Brain microvascular endothelial cell (primary cell): ENCODE results near the gene SPDEF.
A peak's percentile ranks its signal among the peaks of the same experiment; 100 is the strongest.

Source experiments
- DNase-seq: peaks from one replicate; pipeline ENCODE4 v3.0.0-alpha.2; 2020
- H3K27ac ChIP-seq: fragments of 250-450 bp; sonication (Bioruptor Pico); 2 replicates; pipeline ENCODE4 v1.5.1; 2020; ENCODE audit warnings: mild to moderate bottlenecking, moderate library complexity
- H3K27me3 ChIP-seq: fragments of 250-450 bp; sonication (Bioruptor Pico); replicated peaks from 2 replicates; pipeline ENCODE4 v1.5.1; 2020; ENCODE audit warnings: mild to moderate bottlenecking
- H3K36me3 ChIP-seq: fragments of 250-450 bp; sonication (Bioruptor Pico); replicated peaks from 2 replicates; pipeline ENCODE4 v1.5.1; 2020; ENCODE audit warnings: mild to moderate bottlenecking
- H3K4me3 ChIP-seq: 2 replicates; pipeline ENCODE4 v1.5.1; 2011; ENCODE audit warnings: low read depth, mild to moderate bottlenecking, control low read depth, low read length, moderate library complexity
- in situ Hi-C: cut with HindIII; loops from 2 replicates; pipeline ENCODE4 v1.10.0; 2017; ENCODE audit warnings: low sequenced_read_pairs, low pct_ligation_motif_present
- TF ChIP-seq, protein P1 (sequence below): IDR thresholded peaks from 2 replicates; pipeline ENCODE4 v1.5.1; 2011; ENCODE audit warnings: low read depth, mild to moderate bottlenecking, moderate library complexity, low read length, control low read depth, inconsistent platforms; ENCODE audit errors: missing control alignments

The SPDEF gene

GRCh38 chr6:34517966-34518365 is 38.2 kb downstream of the SPDEF start:
- TF ChIP-seq, protein P1, sequence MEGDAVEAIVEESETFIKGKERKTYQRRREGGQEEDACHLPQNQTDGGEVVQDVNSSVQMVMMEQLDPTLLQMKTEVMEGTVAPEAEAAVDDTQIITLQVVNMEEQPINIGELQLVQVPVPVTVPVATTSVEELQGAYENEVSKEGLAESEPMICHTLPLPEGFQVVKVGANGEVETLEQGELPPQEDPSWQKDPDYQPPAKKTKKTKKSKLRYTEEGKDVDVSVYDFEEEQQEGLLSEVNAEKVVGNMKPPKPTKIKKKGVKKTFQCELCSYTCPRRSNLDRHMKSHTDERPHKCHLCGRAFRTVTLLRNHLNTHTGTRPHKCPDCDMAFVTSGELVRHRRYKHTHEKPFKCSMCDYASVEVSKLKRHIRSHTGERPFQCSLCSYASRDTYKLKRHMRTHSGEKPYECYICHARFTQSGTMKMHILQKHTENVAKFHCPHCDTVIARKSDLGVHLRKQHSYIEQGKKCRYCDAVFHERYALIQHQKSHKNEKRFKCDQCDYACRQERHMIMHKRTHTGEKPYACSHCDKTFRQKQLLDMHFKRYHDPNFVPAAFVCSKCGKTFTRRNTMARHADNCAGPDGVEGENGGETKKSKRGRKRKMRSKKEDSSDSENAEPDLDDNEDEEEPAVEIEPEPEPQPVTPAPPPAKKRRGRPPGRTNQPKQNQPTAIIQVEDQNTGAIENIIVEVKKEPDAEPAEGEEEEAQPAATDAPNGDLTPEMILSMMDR = no peak
- peaks cover 18% of the 10 kb centered on the region for H3K27me3 ChIP-seq
- no peak for DNase-seq
- H3K4me3 ChIP-seq = no peak overlapping the region
- no peak overlapping the region for H3K27ac ChIP-seq
- no peaks in the 10 kb centered on the region for H3K36me3 ChIP-seq
- in situ Hi-C loops = no loop called here

- Histone ChIP-seq H3K27me3 (peaks cover 18% of the 10 kb centered on the region), H3K36me3 (no peaks in the 10 kb centered on the region), H3K4me3 (no peak overlapping the region), H3K27ac (no peak overlapping the region)
- DNase-seq = no peak
- TF ChIP-seq, protein P1 = no peak
- in situ Hi-C loops = no loop called here
Observed at GRCh38 chr6:34517461-34517881, 38.7 kb downstream of the SPDEF start.

GRCh38 chr6:34516391-34517324 is 39.5 kb downstream of the SPDEF start:
- Histone ChIP-seq H3K36me3 (no peaks in the 10 kb centered on the region), H3K27me3 (peaks cover 18% of the 10 kb centered on the region), H3K4me3 (no peak overlapping the region), H3K27ac (no peak overlapping the region)
- TF ChIP-seq, protein P1 = no peak
- no peak for DNase-seq
- in situ Hi-C loops = no loop called here

DNA sequence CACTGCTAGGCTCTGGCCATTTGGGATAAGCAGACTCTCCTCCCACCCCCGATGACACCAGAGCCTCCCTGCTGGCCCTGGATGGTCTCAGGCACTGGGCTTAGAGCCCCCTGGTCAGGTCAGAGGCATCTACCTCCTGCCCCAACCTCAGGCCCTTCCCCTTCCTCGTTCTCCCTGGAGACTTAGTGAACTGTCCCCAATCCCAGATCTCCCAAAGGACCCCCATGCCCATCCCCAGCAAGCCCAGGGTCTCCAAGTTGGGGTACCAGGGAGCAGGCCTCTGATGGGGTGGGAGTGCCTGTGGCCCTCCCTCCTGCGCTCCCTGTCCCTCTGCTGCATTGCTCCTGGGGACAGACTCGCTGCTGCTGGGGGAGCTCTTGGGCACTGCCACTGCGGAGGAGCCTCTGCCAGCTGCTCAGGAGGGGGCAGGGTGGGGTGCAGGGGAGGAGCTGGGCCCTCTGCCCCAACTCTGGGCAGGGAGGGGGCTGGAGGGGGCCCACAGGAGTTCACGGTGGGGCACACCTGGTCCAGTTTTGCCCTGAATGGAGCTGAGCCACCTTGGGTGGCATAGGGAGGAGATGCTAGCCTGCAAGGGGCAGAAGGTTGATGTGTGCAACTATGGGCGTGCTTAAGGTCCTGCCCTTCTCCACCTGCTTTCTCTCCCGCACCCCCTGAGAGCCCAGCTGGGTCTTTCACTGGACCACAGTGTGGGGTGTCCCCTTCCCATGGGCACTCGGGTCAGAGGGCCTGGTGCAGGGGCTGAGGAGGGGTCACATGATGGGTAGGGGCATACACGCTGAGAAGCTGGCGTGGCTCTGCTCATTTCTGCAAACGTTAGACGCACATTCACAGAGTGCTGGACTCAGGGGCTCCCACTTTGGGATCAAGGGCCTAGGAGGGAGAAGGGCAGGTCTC is 40.4 kb downstream of the SPDEF start:
- no peak for DNase-seq
- H3K27me3 ChIP-seq = peaks cover 18% of the 10 kb centered on the region
- no peaks in the 10 kb centered on the region for H3K36me3 ChIP-seq
- TF ChIP-seq, protein P1 = no peak
- in situ Hi-C loops = no loop called here
- H3K27ac ChIP-seq = no peak overlapping the region
- H3K4me3 ChIP-seq = no peak overlapping the region

GRCh38 chr6:34514593-34515472 is 41.3 kb downstream of the SPDEF start:
- in situ Hi-C loops = no loop called here
- Histone ChIP-seq H3K4me3 (no peak overlapping the region), H3K27me3 (peaks cover 18% of the 10 kb centered on the region), H3K27ac (no peak overlapping the region), H3K36me3 (no peaks in the 10 kb centered on the region)
- TF ChIP-seq, protein P1 = no peak
- DNase-seq = peak; percentile 55
